GM18505 (cell line): Measurements from ENCODE around the gene LVRN.
A peak's percentile ranks its signal among the peaks of the same experiment; 100 is the strongest.

Experiments used
- ATAC-seq: cut with Tn5 transposase; IDR thresholded peaks from one replicate; pipeline ENCODE4 v1.9.1; 2021; ENCODE audit not compliant: unreplicated experiment
- POLR2A ChIP-seq: IDR thresholded peaks from 4 replicates; pipeline ENCODE4 v1.6.1; 2011; ENCODE audit warnings: borderline replicate concordance; ENCODE audit not compliant: insufficient read depth, insufficient read length; ENCODE audit errors: extremely low read depth

Gene LVRN

GRCh38 chr5:116013207-116013785, 51.0 kb downstream of the LVRN start:
- TF ChIP-seq POLR2A: no peak
- no peak for ATAC-seq

- ATAC-seq: no peak
- TF ChIP-seq POLR2A: no peak
These were observed 51.7 kb downstream of the LVRN start for GRCh38 chr5:116013936-116014335.

- no peak for ATAC-seq
- no peak for TF ChIP-seq POLR2A
These were observed 61.3 kb downstream of the LVRN start for GRCh38 chr5:116023619-116024018.

GRCh38 chr5:116025866-116026265, 63.6 kb downstream of the LVRN start:
- no peak for ATAC-seq
- no peak for TF ChIP-seq POLR2A

- peak; percentile 61 for ATAC-seq
- TF ChIP-seq POLR2A: no peak
These were observed 69.8 kb downstream of the LVRN start, which contains the start of gene ARL14EPL for GRCh38 chr5:116032094-116032517. Gene ARL14EPL (plus strand): TSS chr5:116032472. CDS start chr5:116051466, 18,994 bp downstream.

GRCh38 chr5:116032991-116033390, 70.7 kb downstream of the LVRN start:
- TF ChIP-seq POLR2A: no peak
- ATAC-seq: no peak

GRCh38 chr5:116035123-116035522, 72.8 kb downstream of the LVRN start:
- TF ChIP-seq POLR2A: no peak
- ATAC-seq: no peak

- no peak for ATAC-seq
- TF ChIP-seq POLR2A: no peak
These were observed 75.1 kb downstream of the LVRN start for GRCh38 chr5:116037236-116037822.

- no peak for TF ChIP-seq POLR2A
- ATAC-seq: peak; percentile 88
These were observed 76.5 kb downstream of the LVRN start for GRCh38 chr5:116038817-116039216.

- TF ChIP-seq POLR2A: no peak
- ATAC-seq: no peak
These were observed 80.1 kb downstream of the LVRN start for GRCh38 chr5:116042375-116042774.

- no peak for TF ChIP-seq POLR2A
- no peak for ATAC-seq
These were observed 81.8 kb downstream of the LVRN start for GRCh38 chr5:116044073-116044472.

- no peak for TF ChIP-seq POLR2A
- ATAC-seq: no peak
These were observed 83.5 kb downstream of the LVRN start for GRCh38 chr5:116045821-116046220.

- no peak for ATAC-seq
- TF ChIP-seq POLR2A: no peak
These were observed 84.0 kb downstream of the LVRN start for GRCh38 chr5:116046261-116046660.

- TF ChIP-seq POLR2A: no peak
- no peak for ATAC-seq
These were observed 84.5 kb downstream of the LVRN start for GRCh38 chr5:116046823-116047222.
